Measurements from ENCODE around the gene MYG1.

Gene MYG1, protein sequence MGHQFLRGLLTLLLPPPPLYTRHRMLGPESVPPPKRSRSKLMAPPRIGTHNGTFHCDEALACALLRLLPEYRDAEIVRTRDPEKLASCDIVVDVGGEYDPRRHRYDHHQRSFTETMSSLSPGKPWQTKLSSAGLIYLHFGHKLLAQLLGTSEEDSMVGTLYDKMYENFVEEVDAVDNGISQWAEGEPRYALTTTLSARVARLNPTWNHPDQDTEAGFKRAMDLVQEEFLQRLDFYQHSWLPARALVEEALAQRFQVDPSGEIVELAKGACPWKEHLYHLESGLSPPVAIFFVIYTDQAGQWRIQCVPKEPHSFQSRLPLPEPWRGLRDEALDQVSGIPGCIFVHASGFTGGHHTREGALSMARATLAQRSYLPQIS

DNA sequence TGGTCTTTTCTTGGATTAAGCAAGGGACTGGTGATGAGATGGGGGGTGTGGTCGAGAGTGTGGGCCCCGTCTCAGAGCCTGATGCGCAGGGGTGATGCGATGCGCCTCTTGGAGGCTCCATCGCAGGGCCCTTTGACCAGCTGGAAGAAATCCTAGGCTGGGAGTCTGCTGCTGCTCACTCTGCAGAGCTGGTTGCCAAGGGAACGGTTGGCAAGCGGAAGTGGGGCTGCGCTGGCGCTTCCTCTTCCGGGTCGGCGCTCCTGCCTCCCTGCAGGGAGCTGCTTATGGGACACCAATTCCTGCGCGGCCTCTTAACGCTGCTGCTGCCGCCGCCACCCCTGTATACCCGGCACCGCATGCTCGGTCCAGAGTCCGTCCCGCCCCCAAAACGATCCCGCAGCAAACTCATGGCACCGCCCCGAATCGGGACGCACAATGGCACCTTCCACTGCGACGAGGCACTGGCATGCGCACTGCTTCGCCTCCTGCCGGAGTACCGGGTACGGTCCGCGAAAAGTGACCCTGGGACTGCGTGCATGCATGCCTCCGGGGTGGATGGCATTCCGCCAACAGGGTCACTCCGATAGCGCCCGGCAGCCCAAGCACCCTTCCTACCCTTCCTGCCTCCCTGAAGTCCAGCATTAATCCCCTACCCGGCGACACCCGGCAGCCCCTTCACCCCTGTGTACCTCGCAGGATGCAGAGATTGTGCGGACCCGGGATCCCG lies at the start of gene MYG1:
MYG1 (plus strand) TSS at position 242 of the 727 bp plus-strand sequence; CDS start at position 285, 43 bp downstream.
- peak; percentile 79 to 83 for DNase-seq (ENCODE audit: low read depth in 2 of 2)

DNA sequence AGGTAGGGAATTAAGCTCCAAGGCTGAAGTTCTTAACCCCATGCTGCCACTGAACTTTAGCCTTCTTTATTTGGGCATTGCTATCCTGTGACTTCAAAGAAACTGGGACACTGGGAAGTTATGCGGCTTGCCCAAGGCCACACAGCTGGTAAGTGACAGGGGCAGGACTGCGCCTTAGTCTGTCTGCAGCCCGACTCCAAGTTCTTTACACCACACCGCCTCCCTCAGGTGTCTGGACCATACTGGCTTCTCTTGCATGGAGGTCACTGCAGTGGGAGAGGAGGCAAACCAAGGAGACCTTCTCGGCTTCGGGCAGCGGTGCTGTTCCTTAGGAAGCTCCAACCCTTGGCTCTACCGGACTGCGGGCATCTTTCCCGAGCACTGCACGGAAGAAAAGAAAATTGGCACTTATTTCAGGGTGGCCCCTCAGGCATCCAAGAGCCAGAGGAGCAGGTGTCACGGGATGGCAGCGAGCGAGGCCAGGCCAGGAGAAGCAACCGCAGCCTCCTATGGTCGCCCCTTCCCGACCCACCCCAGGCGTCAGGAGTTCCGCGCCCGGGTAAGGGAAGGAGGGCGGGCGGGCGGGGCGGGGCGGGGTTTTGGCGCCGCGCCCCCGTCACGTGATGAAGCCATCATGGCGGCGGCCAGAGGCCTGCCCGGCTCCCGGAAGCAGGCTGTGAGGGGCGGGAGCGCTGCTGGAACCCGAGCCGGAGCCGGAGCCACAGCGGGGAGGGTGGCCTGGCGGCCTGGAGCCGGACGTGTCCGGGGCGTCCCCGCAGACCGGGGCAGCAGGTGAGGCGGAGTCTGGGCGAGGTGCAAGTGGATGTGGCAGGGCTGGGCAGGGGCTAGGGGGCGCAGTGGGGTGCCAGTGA lies 47.8 kb upstream of the MYG1 start:
- DNase-seq (ENCODE audit: low read depth in 2 of 2): peak; percentile 58

DNA sequence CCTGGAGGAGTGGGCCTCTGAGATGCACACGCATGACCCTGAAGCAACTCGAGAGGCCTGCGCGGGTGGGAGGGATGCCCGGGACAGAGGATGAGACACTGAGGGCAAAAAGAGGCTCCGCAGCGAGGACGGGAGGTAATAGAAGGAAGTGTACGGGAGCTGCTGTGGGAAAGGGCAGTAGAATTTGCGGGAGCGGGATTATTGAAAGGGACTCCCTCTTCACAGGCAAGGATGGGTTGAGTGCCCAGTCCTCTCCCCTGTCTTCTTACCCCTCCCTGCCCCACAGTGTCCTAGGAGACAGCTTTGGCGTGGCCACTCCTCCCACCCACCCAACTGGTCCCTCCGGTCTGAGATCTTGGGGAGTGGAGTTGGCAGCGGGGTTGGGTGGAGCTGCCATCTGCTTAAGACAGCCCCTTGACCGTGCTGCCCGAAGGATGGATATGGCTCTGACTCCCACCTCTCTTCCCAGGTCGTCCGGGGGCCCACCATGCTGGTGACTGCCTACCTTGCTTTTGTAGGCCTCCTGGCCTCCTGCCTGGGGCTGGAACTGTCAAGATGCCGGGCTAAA lies 47.1 kb upstream of the MYG1 start:
- no peak for DNase-seq (ENCODE audit: low read depth in 2 of 2)

DNA sequence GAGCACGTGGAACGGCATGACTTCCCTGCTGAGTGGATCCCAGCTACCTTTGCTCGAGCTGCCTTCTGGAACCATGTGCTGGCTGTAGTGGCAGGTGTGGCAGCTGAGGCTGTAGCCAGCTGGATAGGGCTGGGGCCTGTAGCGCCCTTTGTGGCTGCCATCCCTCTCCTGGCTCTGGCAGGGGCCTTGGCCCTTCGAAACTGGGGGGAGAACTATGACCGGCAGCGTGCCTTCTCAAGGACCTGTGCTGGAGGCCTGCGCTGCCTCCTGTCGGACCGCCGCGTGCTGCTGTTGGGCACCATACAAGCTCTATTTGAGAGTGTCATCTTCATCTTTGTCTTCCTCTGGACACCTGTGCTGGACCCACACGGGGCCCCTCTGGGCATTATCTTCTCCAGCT lies 46.2 kb upstream of the MYG1 start:
- no peak for DNase-seq (ENCODE audit: low read depth in 2 of 2)

DNA sequence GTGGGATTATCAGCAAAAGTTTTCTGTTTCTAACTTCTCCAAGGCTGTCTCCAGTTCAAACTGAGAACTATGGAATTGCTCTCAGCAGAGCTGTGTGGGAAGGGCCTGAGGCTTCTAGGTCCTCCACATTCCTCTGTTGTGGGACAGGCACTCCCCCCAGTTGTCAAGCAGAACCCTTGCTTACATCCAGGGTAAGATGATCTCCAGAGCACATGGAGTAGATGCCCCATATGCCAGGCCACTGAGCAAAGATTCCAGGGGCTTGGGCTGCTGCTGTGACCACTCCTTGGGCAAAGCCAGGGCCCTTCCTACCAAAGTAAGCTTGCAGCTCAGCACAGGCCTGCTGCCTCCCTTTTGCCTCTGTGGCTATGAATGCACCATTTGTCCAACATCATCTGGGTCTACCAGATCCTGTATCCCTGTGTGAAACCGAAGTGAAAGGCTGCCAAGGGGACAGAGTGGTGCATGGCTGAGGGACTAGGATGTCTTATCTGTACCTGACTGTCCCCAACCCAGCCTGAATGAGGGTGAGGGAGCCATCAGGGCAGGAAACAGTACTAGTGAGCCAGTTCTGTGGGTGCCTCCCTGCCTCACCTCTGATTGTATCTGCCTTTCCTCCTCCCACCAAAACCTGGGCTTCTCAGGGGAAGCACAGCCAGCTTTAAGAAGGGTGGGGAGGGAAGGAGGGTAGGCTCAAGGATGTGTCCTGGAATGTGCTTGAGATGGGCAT lies 44.5 kb upstream of the MYG1 start:
- DNase-seq (ENCODE audit: low read depth in 2 of 2): no peak

DNA sequence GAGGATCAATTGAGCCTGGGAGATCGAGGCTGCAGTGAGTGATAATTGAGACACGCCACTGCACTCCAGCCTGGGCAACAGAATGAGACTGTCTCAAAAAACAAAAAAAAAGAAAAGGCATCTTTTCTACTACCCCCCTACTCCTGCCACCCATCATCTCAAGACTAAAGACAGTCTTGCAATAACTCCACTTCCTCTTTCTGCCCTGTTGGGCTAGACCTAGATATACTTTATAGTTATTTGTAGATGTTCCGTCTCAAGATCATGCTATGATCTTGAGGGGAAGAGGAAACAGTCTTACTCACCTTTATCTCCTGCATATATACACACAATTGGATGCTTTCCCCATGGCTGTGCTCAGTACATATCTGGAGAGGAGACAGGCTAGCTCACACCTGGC lies 43.5 kb upstream of the MYG1 start:
- no peak for DNase-seq (ENCODE audit: low read depth in 2 of 2)

DNA sequence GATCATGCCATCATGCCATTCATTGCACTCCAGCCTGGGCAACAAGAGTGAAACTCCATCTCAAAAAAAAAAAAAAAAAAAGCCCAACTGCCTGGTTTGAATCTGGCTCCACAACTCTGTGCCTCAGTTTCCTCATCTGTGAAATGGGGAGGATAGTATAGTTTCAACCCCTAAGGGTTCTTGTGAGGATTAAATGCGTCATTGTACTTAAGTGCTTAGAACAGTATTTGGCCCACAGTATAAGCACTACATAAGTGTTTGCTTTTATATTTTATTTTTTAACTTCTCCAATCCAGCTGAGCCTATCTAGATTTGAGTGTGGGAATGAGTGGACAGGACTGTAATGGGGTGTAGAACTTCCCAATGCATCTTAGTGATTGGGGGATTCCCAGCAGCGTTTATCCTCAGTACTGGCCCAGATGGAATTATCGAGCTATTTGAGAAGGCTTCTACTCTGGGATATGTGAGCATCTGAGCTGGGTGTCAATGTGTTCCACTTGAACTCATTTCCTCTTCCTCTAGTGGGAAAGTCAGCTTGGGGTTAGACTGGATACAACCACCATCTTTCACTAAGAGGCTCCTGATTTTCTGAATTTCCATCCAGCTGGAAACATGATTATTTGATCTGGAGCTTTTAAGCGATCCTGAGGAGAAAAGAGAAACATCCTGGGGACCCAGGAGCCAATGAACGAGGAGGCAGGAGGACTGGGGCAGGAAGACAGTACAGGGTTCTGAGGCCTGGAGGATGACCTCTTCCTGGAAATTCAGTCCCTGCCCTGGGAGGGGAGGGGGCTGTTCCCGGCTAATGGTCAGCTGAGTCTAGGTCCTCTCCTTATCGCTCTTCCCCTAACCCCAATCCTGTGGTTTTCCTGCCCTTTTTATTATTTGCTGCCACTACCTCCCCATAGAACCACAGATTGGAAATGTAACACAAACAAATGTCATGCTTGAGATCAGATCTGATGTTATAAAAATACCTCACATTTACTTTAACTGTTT lies 40.7 kb upstream of the MYG1 start:
- no peak for DNase-seq (ENCODE audit: low read depth in 2 of 2)

DNA sequence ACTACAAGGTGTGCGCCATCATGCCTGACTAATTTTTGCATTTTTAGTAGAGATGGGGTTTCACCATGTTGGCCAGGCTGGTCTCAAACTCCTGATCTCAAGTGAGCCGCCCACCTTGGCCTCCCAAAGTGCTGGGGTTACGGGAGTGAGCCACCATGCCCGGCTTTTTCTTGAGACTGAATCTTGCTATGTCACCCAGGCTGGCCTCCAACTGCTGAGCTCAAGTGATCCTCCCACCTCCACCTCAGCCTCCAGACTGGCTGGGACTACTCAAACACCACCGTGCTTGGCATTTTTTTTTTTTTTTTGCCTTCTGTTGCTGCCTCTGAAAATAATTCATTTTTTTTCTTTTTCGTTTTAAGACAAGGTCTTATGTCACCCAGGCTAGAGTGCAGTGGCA lies 39.6 kb upstream of the MYG1 start:
- no peak for DNase-seq (ENCODE audit: low read depth in 2 of 2)

DNA sequence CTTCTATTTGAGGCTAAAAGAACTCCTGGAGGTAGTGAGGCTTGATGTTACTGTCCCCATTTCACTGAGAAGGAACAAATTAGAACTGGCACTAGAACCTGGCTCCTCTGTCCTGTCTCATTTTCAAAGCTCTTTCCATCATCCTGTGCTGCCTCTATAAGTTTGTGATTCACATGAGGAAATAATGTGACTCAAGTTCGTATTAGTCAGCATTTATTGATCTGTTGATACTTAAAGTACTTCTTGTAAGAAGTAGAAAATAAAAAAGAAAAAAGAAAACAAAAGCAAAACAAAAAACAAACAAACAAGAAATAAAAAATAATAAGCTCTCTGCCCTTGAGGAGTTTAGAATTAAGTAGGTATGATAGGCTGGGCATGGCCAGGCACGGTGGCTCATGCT lies 33.7 kb upstream of the MYG1 start:
- DNase-seq (ENCODE audit: low read depth in 2 of 2): no peak

DNA sequence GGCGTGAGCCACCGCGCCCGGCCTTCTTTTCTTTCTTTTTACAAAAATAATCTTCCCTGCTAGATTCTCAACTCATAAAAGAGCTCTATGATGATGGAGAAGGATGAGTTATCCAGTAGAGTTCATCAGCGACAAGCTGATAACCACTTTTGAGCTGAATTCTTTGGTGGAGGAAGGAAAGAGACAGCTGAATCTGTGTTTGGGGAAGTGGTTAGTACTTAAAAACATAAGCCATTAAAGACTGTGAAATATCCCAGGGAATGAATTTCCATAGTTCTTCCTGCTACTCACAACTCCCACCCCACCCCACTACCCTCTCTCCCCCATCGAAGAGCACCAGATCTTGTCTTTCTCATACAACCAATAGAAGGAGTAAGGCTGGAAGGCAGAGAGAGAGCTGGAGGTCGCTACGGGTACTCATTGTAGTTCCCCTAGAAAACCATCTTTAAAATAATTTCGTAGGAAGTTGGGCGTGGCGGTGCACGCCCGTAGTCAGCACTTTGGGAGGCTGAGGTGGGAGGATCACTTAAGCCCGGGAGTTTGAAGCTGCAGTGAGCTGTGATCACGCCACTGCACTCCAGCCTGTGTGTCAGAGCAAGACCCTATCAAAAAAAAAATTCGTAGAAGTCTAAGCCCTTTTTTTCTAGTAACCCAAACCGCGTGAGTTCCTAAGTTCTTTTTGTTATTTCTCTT lies 32.0 kb upstream of the MYG1 start:
- DNase-seq (ENCODE audit: low read depth in 2 of 2): peak; percentile 25 to 27

DNA sequence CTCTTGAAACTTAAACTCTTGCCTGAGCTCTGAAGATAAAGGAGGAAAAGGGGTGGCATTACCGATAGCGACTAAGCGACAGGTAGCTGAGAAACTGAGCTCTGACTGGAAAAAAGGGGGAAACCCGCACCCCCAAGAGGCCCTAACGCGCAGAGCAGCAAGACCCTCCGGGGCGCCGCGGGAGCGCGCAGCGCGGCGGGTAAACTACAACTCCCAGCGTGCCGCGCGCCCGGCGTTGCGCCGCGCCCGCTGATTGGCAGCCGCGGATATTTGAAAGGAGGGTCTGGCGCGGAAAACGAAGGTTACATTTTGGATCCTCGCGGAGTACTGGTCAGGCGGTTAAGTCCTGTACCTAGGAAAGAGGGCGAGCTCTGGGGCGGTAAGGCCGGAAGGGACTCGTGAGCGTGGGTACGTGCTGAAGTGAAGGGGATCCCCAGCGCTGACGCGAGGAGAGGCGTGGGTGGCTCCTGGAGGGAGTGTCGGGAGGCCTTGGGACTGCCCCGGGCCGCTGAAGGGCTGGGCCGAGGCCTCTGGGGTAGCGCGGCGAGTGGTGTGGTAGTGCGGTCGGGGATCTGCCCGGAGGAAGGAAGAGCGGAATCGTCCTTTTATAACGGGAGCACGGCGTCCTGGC lies 31.4 kb upstream of the MYG1 start, which contains the start of gene ESPL1:
ESPL1 (plus strand) TSS at position 301 of the 631 bp plus-strand sequence. CDS start 468 bp downstream, outside the sequence.
- DNase-seq (ENCODE audit: low read depth in 2 of 2): peak; percentile 85 to 86

DNA sequence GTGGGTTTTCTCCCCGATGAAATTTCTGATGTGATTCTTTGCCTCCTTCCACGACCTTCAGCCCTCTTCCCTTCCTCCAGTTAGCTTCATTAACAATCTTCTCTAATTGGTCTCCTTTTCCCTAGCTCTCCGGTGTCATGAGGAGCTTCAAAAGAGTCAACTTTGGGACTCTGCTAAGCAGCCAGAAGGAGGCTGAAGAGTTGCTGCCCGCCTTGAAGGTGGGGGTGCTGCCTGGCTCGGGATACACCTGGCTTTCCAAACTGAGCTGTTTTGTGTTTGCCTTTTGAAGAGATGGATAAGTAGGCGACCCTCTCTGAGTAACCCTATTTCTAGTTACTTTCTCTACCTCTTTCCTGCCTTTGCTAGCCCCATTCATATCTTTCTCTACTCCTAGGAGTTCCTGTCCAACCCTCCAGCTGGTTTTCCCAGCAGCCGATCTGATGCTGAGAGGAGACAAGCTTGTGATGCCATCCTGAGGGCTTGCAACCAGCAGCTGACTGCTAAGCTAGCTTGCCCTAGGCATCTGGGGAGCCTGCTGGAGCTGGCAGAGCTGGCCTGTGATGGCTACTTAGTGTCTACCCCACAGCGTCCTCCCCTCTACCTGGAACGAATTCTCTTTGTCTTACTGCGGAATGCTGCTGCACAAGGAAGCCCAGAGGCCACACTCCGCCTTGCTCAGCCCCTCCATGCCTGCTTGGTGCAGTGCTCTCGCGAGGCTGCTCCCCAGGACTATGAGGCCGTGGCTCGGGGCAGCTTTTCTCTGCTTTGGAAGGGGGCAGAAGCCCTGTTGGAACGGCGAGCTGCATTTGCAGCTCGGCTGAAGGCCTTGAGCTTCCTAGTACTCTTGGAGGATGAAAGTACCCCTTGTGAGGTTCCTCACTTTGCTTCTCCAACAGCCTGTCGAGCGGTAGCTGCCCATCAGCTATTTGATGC lies 30.6 kb upstream of the MYG1 start:
- DNase-seq (ENCODE audit: low read depth in 2 of 2): no peak

DNA sequence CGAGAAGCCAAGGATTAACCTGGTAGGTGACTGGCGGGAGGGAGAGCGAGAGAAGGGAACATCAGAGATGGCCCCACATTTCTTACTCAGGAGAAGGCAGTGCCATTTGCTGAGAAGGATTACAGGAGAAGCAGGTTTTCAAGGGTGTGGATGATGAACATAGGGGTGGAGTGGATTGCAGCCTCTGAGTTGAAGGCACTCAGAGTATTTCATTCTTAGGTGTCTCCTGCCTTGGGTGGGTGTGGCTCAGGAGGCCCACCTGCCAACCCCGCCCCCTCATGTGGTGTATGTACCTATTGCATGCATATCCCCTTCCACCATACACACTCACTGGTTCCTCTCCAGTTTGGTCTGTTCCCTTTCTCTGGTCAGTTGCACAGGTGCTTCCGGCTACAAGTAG lies 25.1 kb upstream of the MYG1 start:
- no peak for DNase-seq (ENCODE audit: low read depth in 2 of 2)

DNA sequence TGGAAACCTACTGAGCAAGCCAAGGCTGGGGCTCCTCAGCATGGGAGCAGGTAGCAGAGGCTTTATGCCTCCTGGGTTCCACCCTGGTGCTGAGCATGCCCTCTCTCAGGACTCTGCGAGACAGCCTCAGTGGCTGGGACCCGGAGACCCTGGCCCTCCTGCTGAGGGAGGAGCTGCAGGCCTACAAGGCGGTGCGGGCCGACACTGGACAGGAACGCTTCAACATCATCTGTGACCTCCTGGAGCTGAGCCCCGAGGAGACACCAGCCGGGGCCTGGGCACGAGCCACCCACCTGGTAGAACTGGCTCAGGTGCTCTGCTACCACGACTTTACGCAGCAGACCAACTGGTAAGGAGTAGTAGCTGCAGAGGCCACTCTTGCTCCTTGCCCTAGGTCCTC lies 23.0 kb upstream of the MYG1 start:
- no peak for DNase-seq (ENCODE audit: low read depth in 2 of 2)

DNA sequence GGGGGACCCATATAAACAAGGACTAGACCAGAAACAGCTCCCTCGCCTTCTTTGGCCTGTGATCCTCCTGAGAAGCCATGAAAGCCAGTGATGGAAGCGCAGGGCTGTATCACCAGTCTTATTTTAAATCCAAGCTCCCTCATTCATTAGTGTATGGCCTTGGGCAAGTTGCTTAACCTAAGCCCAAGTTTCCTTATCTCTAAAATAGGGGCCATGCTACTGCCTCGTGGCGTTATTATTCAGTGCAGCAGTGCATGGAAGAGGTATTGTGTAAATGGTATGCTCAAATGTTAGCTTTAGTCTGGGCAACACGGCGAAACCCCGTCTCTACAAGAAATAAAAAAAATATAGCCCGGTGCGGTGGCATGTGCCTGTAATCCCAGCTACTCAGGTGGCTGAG lies 21.5 kb upstream of the MYG1 start:
- no peak for DNase-seq (ENCODE audit: low read depth in 2 of 2)

DNA sequence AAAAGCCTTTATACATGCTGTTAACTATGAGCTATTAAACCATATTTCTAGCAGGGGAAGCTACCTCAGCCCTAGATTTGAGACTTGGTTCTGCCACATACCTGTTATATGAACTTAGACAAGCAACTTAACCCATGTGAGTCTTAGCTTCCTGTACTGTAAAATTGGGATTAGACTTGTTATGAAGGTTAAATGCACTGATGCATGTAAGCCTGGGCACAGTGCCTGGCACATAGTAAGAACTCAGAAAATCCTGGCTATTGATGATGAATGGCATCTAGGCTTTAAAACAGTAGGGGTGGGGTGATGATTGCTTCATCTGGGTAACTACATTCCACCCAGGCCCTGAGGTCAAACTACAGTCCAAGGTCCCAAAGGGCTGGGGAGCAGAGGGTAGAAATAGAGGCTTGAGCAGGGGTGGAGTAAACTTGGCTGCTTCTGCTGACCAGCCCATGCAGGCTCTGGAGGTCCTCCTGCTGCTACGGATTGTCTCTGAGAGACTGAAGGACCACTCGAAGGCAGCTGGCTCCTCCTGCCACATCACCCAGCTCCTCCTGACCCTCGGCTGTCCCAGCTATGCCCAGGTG lies 20.1 kb upstream of the MYG1 start:
- no peak for DNase-seq (ENCODE audit: low read depth in 2 of 2)

DNA sequence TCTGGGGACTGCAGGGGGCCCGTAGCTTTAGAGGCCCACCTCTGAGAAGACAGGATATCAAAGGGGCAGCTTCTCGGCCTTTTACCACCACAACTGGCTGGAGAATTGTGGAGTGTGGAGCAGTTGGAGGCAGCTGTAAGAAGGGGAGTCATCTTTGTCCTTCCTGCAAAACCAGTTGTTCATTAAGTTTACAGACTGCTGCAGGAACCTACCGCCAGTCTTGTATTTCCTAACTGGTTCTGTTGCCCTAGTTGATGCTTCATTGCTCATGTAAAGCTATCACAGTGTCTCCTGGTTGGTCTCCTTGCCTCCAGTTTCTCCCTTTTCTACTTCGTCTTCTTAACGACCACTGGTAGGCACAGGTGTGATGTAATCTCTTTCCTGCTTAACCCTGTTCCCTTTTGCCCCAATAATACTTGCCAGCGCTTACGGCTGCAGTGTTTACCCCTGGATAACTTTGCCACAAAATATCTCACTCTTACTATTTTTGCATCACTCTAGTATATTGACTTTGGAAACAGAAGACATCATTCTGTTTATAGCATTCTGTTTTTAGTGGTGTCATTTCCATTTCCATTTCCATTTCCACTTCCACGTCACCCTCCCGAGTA lies 19.5 kb upstream of the MYG1 start:
- no peak for DNase-seq (ENCODE audit: low read depth in 2 of 2)

Data from stimulated activated CD8-positive, alpha-beta memory T cell treated with anti-CD3 and anti-CD28 coated beads, Interleukin-15, amount 100 ng/mL, for 48 hours (primary cell).